Measurements from ENCODE around the gene FAP. TPM values are rescaled to one million over a fixed set of nuclear protein-coding genes. Genes with fewer than 3 reads are reported as not detected.

The FAP gene
- polyA plus RNA-seq, 2 of the 4 experiments (the other 2 are of a cell fraction): 0.03 to 0.16 TPM

DNA sequence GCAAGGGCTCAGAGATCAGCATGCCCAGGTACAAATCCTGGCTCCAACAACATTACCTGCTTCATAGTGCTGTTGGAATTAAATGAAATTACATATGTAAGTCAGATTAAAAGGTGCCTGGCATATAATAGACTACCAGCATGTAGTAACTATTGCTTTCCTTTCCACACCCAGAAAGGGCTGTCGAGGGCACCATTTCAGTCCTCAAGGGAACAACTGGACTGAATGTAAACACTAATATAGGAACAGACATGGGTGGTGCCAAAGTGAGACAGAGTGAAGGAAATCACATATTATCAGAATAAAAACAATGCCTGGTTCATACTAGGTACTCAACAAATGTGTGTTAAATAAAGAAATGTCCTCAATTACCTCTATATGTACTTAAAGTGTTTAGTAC lies 43.3 kb downstream of the FAP start:
- POLR2A ChIA-PET: no interaction called here
- Histone ChIP-seq H3K4me3 (no peak overlapping the region), H3K4me2 (no peak overlapping the region), H3K4me1 (no peaks in the 10 kb centered on the region), H3K9me3 (no peaks in the 10 kb centered on the region), H3K27ac (no peak overlapping the region)
- ATAC-seq (no peak), FAIRE-seq (no peak), DNase-seq (ENCODE audit: low read depth in 1 of 2, low spot score in 1 of 2) (no peak)
- CTCF ChIA-PET: no interaction called here
- whole genome bisulfite sequencing (ENCODE audit: missing lambda C conversion rate): 40% methylated on average over 1 of the region's 1 CpG
- TF ChIP-seq NPAS2 (CRISPR knock-in tag; IDR thresholded peaks at IDR 0.05; ENCODE audit: borderline replicate concordance) (no peak), RARB (CRISPR knock-in tag; IDR thresholded peaks at IDR 0.05) (no peak), BHLHE40 (IDR thresholded peaks at IDR 0.05; ENCODE audit: low read depth, low read length) (no peak), RNF2 (IDR thresholded peaks at IDR 0.05; ENCODE audit: borderline replicate concordance, low read depth) (no peak)

DNA sequence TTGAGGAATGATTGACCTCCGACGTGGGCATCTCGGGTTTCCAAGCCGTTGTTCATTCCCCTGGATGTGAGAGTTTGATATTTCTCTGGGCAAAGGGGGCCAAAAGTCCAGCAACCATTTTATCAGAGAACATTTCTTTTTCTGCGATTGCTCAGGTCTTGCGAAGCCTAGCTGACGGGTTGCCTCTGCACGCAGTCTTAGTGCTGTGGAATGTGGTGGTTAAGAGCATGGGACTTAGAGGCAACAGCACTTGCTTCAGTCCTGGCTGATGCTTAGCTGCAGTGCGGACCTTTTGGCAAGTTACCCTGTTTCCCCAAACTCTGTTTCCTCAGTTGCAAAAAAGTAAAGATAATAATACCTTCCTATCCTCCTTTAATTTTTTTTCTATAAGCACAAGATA lies 45.0 kb downstream of the FAP start:
- Histone ChIP-seq H3K4me1 (no peaks in the 10 kb centered on the region), H3K27ac (no peak overlapping the region), H3K4me3 (no peak overlapping the region), H3K9me3 (no peaks in the 10 kb centered on the region), H3K4me2 (no peak overlapping the region)
- DNase-seq (ENCODE audit: low read depth in 1 of 2, low spot score in 1 of 2) (no peak), FAIRE-seq (no peak), ATAC-seq (no peak)
- TF ChIP-seq RAD21 (conservative IDR thresholded peaks at IDR 0.05 in 1 of 2, IDR thresholded peaks at IDR 0.05 in 1 of 2) (no peak), HOXB13 (CRISPR knock-in tag; IDR thresholded peaks at IDR 0.05; ENCODE audit: low read depth) (no peak), ZC3H11A (IDR thresholded peaks at IDR 0.05) (no peak)
- CTCF ChIA-PET: no interaction called here
- POLR2A ChIA-PET: no interaction called here
- 74% methylated on average over 9 of the region's 9 CpGs for WGBS (ENCODE audit: missing lambda C conversion rate)

DNA sequence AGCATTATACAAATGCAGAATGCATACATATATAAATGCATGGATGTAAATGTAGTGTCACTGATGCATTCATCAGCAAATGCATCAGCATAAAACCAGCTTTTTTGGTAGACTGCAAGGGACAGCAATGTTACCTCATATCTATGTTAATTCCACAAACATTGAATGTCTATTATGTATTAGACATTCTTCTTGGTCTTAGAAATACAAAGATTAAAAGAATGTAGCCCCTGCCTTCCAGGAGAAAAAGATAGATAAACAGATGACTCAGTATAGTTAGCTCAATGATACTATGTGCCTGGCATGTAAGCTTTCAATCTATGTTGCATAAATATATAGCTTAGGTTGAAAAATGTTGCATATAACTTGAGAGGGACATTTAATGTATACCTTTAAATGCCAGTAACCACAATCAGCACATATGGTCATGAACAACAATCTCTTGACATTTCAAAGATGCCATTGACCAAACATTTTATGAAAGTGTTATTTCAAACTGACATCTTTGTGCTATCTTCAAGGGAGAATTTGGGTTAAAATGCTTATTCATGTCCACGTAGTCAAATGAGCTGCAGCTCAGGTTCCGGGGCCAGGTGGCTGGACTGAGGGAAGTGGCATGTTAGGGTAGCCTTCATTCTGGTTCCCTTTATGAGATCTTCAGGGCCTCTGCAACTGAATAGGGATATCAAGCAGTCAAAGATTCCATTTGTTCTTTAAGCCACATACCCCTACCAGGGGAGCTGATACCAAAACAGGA lies 46.0 kb downstream of the FAP start:
- ChIA-PET CTCF (interaction anchor here (0.8 kb wide), 1 partner anchor 23 kb away, joined by 3 read pairs; no protein-coding TSS in a partner anchor), POLR2A (no interaction called here)
- ATAC-seq: no peak
- TF ChIP-seq TP53 (CRISPR knock-in tag; IDR thresholded peaks at IDR 0.05) (no peak), RNF2 (IDR thresholded peaks at IDR 0.05; ENCODE audit: borderline replicate concordance, low read depth) (no peak), HOXB13 (CRISPR knock-in tag; IDR thresholded peaks at IDR 0.05; ENCODE audit: low read depth) (no peak), ZNF302 (CRISPR knock-in tag; IDR thresholded peaks at IDR 0.05) (no peak), KDM5A (IDR thresholded peaks at IDR 0.05) (no peak), BHLHE40 (IDR thresholded peaks at IDR 0.05; ENCODE audit: low read depth, low read length) (no peak), ZC3H11A (IDR thresholded peaks at IDR 0.05) (no peak), CHD2 (IDR thresholded peaks at IDR 0.05; ENCODE audit: low read length, partially characterized antibody) (no peak)
- TF ChIP-seq, protein P1, sequence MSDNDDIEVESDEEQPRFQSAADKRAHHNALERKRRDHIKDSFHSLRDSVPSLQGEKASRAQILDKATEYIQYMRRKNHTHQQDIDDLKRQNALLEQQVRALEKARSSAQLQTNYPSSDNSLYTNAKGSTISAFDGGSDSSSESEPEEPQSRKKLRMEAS (IDR thresholded peaks at IDR 0.05): no peak
- TF ChIP-seq, protein P2, sequence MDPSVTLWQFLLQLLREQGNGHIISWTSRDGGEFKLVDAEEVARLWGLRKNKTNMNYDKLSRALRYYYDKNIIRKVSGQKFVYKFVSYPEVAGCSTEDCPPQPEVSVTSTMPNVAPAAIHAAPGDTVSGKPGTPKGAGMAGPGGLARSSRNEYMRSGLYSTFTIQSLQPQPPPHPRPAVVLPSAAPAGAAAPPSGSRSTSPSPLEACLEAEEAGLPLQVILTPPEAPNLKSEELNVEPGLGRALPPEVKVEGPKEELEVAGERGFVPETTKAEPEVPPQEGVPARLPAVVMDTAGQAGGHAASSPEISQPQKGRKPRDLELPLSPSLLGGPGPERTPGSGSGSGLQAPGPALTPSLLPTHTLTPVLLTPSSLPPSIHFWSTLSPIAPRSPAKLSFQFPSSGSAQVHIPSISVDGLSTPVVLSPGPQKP (IDR thresholded peaks at IDR 0.05; ENCODE audit: low read depth, low read length): no peak
- H3K4me3 ChIP-seq: no peak overlapping the region
- WGBS (ENCODE audit: missing lambda C conversion rate): 57% methylated on average over 2 of the region's 2 CpGs
- DNase-seq (ENCODE audit: low read depth in 1 of 2, low spot score in 1 of 2): no peak
- H3K4me2 ChIP-seq: no peak overlapping the region
- H3K27ac ChIP-seq: no peak overlapping the region
- H3K9me3 ChIP-seq: no peaks in the 10 kb centered on the region
- FAIRE-seq: no peak
- H3K4me1 ChIP-seq: no peaks in the 10 kb centered on the region

DNA sequence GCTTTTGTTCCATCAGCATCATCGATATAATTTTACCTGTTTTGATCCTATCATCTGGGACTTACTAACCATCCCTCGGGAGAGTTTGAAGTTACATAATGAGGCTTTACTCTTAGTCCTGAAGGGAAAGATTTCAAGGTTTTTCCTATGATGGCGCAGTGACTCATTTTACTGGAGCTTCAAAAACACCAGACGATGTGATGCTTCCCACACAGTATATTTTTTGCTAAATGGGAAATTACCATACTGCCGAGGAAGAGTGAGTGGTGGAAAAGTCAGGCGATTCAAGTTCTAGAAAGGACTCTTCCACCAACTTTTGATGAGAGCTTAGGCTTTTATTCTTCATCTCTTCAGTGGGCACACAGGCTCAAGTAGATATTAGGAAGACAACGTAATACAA lies 46.6 kb downstream of the FAP start:
- ChIA-PET CTCF (no interaction called here), POLR2A (no interaction called here)
- no peak overlapping the region for H3K4me2 ChIP-seq
- FAIRE-seq (no peak), DNase-seq (ENCODE audit: low read depth in 1 of 2, low spot score in 1 of 2) (no peak), ATAC-seq (no peak)
- no peak overlapping the region for H3K27ac ChIP-seq
- H3K4me1 ChIP-seq: no peaks in the 10 kb centered on the region
- TF ChIP-seq CEBPB (IDR thresholded peaks at IDR 0.05) (no peak), NPAS2 (CRISPR knock-in tag; IDR thresholded peaks at IDR 0.05; ENCODE audit: borderline replicate concordance) (no peak), PHF8 (IDR thresholded peaks at IDR 0.05; ENCODE audit: borderline replicate concordance, low read depth) (no peak), MYC (IDR thresholded peaks at IDR 0.05; ENCODE audit: borderline replicate concordance, low read length) (no peak), NR3C1 (IDR thresholded peaks at IDR 0.05) (no peak), RFX5 (IDR thresholded peaks at IDR 0.05) (no peak), ZSCAN20 (CRISPR knock-in tag; IDR thresholded peaks at IDR 0.05) (no peak)
- TF ChIP-seq, protein P2 (IDR thresholded peaks at IDR 0.05; ENCODE audit: low read depth, low read length): no peak
- 30% methylated on average over 7 of the region's 7 CpGs for WGBS (ENCODE audit: missing lambda C conversion rate)
- no peak overlapping the region for H3K4me3 ChIP-seq
- H3K9me3 ChIP-seq: no peaks in the 10 kb centered on the region

All from A549 (cell line).